GM19372 (cell line): Measurements from ENCODE around the gene FAM120A.

Experiments used
- ATAC-seq: cut with Tn5 transposase; IDR thresholded peaks from one replicate; pipeline ENCODE4 v1.9.1; 2021; ENCODE audit warnings: mild to moderate bottlenecking, low read depth, moderate library complexity; ENCODE audit not compliant: unreplicated experiment

The FAM120A gene

DNA sequence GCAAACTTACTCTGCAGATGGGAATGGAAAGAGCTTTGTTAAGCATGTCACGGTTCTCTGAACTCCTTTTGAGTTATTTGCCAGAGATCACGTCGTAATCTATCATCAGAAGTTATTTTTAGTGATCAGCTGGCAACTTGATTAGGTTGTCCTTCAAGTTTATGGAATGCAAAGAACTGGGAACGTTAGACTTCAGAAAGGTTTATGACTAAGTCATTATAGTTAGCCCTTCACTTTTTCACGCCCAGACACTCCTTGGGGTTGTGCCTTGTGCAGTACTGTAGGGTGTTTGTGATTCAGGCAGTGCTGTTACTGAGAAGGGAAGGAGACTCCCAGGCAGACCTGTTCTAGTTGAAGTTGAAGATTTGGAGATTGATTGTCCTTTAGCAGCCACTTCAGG lies 98.1 kb downstream of the FAM120A start:
- ATAC-seq, result no peak

DNA sequence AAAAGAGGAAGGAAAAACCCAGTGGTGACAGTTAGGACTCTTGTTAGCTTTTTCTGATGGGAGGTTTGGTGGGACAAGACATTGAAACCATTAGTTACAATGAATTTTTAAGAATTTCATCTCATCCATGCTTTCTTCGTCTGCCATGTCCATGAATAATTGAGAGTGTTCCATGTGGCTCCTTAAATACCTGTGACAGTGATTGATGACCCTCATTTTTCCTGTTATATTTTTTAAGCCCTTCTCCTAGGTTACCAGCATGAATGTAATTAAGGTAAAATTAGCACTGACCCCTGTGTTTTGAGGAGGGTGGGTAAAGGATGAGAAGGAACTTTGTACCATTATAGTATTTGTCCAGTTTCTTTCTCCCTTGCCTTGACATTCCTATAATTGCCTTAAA lies 101.4 kb downstream of the FAM120A start:
- ATAC-seq, result no peak

DNA sequence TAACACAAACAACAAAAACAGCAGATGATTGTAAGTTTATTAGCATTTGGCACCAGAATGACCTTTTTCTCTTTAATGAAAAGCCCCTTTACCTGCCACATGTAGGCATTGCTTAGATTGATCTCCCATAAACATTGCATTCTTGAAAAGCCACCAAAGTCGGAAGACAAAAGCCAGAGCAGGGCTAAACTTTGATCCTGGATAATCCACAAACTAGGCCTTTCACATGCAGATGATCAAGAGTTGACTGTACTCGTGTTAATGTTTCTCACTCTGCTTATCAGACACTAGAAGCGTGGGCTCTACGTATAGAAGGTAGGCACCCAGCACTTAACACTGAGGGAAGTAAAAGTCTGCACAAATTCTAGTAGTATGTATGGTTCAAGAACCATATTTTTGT lies 103.9 kb downstream of the FAM120A start:
- no peak for ATAC-seq

DNA sequence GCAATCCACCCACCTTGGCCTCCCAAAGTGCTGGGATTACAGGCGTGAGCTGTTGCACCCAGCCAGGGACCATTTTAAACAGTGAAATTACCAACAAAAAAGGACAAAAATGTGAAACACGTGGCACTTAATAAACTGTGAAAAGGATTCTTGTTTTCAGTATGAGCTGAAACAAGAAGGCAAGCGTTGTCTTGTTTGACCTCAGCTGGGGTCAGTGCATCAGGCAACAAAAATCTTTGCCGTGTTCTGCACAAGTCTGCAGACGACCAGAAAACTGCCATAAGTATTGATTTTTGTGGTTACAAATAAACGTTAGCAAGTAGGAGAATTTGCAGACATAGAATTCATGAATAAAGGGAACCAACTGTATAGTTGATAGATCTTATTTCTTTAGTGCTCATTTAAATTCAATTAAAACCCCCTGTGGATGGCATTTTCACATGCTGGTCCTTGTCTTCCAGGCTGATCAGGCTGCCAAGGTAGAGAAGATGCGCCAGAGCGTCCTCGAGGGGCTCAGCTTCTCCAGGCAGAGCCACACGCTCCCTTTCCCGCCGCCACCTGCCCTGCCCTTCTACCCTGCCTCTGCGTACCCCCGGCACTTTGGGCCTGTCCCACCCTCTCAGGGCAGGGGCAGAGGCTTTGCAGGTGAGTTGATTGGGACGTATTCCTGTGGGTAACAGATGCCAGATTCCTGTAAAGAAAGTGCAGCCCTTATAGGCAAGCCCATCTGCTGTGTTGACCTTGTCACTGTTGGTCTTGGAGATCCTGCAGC lies 106.1 kb downstream of the FAM120A start:
- no peak for ATAC-seq

DNA sequence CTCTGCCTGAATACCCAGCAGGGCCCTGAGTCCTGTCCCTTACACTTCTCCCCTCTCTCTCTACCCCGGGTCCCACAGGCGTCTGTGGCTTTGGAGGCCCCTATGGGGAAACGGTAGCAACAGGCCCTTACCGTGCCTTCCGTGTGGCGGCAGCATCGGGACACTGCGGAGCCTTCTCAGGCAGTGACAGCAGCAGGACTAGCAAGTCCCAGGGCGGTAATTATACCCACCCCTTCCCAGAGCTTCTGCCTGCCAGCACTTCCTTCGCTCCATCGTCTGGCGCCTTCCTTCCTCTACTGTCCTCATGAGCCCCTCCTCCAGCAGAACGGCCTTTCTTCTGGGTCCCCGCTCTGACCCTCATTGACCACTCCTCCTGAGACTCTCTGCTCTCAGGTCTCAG lies 107.0 kb downstream of the FAM120A start:
- no peak for ATAC-seq

DNA sequence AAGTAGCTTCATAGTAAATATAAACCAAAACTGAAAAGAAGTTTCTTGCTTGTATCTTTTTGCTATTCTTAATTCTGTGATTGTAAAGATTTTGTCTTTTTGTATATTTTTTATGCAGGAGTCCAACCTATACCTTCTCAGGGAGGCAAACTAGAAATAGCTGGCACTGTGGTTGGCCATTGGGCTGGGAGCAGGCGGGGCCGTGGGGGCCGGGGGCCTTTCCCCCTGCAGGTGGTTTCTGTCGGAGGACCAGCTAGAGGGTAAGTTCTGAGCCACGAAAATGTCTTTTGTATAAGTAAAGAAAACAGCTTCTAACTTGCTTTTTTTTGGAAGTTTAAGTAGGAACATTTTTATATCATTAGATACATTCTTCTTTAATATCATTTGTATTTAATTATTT lies 109.5 kb downstream of the FAM120A start:
- no peak for ATAC-seq

DNA sequence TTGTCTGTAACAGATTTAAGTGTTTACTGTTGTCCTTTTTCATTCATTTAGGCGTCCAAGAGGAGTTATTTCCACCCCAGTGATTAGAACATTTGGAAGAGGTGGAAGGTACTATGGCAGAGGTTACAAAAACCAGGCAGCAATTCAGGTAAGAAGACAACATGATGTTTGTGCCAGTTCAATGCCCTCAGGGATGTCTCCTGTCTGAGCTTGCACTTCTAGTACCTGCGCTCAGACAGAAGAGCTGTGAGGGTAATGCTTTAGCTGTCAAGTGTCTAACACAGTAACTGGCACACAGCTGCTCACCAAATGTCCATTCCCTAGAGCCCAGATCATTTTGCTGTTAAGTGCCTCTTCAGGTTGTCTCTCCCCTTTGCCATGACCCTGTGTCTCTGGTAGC lies 110.7 kb downstream of the FAM120A start:
- ATAC-seq, result no peak

DNA sequence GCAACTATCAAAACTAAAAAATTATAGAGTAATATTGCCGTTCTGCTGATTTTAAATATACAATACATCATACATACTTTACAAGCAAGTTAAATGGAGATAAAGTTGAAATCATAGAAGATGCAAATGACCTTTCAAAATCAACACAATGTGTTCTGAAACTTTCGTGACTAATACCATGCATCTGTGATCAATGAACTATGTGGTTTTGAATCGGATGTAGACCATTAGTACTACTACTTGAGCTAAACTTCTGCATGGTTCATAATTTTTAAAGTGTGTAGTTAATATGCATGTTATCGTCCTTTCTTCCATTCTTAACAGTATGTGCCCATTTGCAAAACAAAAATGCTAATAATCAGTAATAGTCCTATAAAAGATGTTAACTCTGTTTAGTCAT lies 113.6 kb downstream of the FAM120A start:
- ATAC-seq, result no peak

DNA sequence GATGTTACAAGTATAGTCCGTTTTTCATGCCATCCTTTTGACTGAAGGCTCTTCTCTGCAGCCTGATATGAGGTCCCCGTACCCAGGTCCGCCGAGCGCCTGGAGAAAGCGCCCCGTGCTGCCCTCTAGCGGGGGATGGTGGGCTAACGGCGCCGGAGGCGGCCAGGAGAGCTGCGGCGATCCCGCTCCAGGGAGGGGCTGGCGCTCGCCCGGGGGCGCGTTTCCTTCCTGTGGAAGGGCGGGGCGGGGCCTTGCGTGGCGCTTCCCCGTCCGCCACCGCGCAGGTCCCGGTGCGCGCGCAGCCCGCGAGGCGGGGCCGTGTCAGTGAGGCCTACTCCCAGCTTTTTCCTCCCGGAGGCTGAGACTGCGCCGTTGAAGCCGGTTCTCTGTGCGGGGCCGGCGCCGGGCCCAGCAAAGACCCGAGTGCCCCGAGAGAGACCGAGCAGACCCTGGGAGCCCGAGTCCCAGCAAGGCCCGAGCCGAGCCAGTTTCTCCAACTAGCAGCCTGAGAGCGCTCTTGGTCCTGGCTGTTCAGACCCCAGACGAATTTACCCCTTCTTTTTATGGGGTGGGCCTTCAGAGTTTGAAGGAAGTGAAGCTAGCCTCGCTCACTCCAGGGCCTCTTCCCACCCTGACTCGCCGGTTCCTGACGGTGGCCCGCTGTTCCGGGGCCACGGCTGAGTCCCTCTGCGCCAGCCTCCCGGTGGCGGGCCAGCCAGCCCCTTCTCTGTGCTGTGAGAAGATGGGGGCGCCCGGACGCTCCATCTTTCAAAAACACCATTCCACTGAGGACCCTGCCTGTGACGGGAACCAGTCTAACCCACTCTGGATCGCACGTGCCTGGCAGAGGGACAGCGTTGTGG lies 115.2 kb downstream of the FAM120A start:
- peak; percentile 92 for ATAC-seq

DNA sequence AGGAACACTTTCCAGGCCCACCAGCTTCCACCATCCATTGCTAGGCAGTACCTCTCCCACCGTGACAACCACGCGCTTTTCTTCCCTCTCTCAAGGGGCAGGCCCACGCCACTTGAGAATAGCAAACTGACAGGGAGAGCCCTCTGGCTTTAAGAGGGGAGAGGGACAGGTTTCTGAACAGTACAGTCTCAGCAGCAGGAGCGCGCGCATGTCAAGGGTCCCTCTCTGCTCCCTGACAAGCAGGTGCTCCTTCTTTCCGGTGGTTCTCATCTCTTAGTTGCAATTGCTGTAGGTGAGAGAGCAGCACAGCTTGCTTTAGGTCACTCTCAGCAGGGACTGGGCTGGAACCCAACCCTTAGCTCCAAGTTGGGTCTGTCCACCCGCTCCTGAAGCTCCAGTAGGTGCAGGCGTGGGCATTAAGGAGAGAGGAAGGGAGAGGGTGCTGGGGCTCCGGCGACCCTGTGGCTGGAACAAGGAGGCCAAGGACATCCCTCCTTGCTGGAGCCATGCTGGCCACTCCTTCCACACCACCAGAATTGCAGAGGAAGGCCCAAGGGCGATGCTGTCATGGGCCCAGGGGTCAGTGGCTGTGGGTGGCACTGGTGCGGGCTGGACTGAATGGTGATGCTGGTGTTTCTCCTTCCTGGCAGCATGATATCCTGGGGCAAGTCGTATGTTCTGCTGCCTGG lies 115.9 kb downstream of the FAM120A start:
- no peak for ATAC-seq

DNA sequence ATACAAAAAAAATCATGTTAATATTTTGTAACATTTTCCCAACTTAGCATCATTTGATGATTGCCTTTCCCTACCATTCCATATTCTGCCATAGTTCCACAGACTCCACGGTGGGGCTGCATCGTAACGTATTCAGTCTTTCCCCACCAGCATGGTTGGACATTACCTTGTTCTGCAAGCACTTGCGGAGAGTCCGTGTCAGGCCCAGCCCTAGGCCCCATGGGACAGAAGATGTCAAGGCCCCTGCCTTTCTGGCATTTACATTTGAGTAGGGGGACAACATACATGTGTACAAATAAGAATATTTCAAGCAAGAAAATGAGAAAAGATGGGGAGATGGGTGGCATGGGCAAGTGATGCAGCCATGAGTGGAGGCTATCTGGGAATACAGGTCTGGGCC lies 116.7 kb downstream of the FAM120A start:
- ATAC-seq, result no peak

DNA sequence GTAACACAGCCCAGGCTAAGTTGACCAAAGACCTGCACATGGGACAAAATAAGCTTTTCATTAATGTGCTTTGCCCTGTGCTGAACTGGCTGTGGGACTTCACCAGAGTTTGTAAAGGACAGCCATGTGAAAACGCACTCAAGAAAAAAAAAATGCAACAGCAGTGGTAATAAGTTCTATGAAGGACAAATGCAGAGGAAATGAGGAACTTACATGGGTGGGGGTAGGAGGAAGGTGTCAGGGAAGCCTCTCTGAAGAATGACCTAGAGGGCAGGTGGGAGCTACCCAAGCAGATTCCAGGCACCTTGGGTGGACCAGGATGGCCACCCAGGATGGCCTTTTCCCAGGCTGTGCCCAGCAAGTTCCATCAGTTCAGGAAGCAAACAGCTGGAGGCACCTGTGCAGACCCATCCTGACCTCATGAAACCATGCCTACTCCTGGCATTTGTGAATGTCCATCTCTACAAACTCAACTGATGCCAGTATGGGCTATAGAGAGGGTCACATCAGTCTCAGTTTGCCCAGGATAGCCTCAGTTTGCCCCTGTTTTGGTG lies 118.2 kb downstream of the FAM120A start:
- ATAC-seq, result no peak

DNA sequence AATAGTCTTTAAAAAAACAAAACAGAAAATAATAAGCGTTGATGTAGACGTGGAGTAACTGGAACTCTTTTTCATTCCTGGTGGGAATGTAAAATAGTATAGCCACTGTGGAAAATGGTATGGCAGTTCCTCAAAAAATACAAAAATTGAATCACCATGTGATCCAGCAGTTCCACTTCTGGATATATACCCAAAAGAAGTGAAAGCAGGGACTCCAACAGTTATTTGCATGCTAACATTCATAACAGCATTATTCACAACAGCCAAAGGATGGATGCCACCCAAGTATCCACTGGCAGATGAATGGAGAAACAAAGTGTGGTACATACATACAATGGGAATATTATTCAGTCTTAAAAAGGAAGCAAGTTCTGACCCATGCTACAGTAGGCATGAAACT lies 120.7 kb downstream of the FAM120A start:
- ATAC-seq, result no peak

DNA sequence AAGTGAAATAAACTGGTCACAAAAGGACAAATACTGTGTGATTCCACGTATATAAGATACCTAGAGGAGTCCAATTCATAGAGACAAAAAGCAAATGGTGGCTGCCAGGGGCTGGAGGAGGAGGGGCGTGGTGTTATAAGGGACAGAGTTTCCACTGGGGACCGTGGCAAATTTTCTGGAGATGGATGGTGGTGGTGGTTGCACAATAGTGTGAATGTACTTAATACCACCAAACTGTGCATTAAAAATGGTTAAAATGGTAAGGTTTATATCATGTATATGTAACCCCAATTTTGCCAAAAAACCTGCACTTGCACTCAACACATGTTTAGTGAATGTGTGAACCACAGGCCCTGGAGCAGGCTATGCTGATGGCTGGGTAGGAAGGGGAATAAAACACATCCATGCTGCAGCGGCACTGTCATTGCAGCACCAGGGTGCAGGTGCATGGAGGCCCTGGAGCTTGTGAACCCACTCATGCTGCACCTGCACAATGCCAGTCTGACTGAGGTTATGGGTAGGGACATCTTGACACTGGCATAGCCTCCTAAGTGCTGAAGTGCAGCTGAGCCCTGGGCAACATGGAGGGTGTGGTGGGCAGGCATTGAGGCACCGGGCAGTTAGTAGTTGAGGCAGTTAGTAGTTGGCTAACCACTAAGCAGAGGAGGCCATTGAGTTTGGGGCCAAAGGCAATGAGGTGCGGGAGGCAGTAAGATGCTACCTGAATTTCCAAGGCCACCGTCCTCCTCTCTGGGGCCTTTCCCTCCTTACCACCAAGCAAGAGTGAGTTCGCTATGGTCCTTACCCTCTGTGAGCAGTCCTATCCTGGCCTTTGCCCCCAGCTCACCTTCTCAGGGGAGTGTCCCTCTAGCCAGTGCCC lies 121.4 kb downstream of the FAM120A start:
- ATAC-seq, result no peak

DNA sequence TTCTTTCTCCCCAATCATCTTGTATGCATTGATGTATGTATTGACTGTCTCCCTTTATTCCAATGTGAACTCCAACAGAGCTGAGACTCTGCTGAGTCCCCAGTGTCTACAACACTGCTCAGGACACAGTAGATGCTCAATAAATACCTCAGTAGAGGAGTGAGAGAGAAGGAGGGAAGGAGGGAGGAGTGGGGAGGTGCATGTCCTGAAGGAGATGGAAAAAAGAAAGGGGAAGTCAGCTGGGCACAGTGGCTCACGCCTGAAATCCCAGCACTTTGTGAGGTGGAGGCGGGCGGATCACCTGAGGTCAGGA lies 122.0 kb downstream of the FAM120A start:
- ATAC-seq, result no peak

DNA sequence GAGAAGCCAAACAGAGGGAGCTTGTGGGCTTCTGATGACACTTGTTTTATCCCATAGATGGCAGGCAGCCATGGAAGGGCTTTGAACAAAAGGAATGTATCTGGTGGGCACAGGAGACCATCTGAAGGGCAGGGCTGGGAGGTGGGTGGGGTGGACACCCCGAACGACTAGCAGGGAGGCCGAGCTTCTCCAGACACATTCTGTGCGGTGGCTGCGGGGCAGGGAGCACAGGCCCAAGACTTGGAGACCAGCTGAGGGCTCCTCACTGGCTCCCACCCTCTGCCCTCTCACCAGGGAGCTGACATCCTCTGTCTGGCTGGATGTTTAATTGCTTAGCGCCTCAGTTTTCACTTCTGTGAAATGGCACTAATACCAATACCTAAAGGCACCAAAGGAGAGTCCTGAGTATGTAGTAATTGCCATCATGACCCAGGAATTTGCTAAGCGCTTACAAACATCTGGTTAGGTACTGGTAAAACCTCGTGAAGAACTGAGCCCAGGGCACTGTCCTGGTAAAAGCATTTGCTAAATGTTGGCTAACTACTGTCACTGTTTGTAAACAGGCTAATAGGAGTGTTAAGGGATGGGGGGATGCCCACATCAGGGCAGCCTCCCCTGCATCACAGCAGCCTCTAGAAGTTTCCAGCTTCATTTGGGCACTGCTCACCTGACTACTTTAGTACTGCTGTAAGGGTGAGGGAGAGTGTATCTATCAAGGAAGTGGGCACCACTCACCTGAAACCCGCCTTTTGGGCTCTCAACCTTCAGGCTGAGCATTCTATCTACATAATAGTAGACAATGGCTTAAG lies 122.8 kb downstream of the FAM120A start:
- no peak for ATAC-seq

DNA sequence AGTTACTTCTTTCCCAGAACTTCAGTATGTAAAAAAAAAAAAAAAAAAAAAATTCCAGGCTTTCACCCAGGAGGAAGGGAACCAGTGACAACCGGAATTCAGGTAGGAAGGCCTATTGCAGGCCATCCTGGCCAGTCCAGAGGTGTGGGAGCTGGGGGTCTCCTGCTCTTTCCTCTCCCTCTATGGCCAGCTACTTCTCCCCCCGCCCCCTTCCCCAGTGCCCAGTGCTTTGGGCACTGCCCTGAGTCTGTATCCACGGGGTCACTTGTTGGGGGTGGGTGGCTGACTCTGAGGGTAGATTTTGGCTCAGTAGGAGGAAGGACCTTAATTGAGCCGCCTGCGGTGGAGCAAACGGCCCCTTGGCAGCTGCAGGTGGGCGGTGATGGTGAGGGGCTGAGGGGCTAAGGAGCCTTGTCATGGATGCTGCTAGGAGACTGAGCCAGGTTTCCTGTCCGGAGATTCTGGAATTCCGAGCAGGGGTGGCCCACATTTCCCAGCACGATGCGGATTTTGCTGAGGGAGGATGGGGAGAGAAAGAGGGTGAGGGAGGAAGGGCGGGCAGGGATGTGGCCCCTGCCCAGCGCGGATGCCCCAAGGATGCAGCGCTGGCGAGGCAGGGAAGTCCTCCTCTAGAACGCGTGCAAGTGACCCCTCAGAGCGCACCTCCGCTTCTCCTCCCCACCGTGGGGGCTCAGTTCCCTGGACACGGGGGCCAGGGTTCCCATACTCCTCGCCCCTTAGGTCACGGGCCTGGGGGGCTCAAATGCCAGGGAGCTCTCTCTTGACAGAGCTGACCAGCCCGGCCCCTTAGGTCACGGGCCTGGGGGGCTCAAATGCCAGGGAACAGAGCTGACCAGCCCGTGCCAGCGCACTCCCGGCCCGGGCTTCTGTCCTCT lies 123.7 kb downstream of the FAM120A start:
- no peak for ATAC-seq

DNA sequence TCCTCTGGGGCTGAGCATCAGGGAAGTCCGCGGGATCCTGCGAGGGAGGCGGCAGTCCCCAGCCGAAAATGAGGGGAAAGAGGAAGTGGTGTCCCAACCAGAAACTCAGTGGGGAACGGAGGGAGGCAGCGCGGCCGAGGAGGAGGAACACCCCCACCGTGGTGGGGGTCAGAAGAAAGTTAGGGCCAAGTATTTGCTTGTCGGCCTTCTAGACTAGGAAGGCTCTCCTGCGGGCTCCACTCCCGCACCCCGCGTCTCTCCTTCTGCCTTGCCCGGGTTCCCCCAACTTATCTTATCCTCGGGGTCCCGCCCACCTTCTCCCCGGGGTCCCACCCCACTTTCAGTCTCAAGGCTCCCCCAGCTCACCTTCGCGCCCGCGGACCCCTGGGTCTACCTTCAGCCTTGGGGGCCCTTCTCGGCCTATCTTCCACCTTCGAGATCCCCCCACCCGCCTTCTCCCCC lies 124.3 kb downstream of the FAM120A start:
- no peak for ATAC-seq
